HAP-1 (cell line): ENCODE results near the gene RPLP2.
A peak's percentile ranks its signal among the peaks of the same experiment; 100 is the strongest.

Experiments
- DNase-seq, 2 experiments: peaks; one replicate each; pipeline ENCODE4 v3.0.0-alpha.2; 2016 to 2020; ENCODE audit warnings: low spot score in 2 of 2
- H3K27me3 ChIP-seq: fragments of 250-450 bp; sonication (Bioruptor Pico); 2 replicates; pipeline ENCODE4 v1.5.1; 2020; ENCODE audit warnings: low read depth, mild to moderate bottlenecking, moderate library complexity
- H3K36me3 ChIP-seq: fragments of 250-450 bp; sonication (Bioruptor Pico); replicated peaks from 2 replicates; pipeline ENCODE4 v1.5.1; 2020; ENCODE audit warnings: mild to moderate bottlenecking
- H3K4me1 ChIP-seq: fragments of 250-450 bp; sonication (Bioruptor Pico); 2 replicates; pipeline ENCODE4 v1.5.1; 2020; ENCODE audit warnings: mild to moderate bottlenecking
- H3K4me3 ChIP-seq: fragments of 250-450 bp; sonication (Bioruptor Pico); 2 replicates; pipeline ENCODE4 v1.5.1; 2020; ENCODE audit warnings: mild to moderate bottlenecking, moderate library complexity
- H3K9me3 ChIP-seq: fragments of 250-450 bp; sonication (Bioruptor Pico); 2 replicates; pipeline ENCODE4 v1.5.1; 2020; ENCODE audit warnings: mild to moderate bottlenecking, moderate library complexity
- in situ Hi-C: fragments of 300-500 bp; cut with MboI; formaldehyde crosslinking; loops from 3 replicates; pipeline ENCODE4 v1.14.3; 2020; ENCODE audit warnings: low sequenced_read_pairs, inconsistent platforms, mixed read lengths

Gene RPLP2

DNA sequence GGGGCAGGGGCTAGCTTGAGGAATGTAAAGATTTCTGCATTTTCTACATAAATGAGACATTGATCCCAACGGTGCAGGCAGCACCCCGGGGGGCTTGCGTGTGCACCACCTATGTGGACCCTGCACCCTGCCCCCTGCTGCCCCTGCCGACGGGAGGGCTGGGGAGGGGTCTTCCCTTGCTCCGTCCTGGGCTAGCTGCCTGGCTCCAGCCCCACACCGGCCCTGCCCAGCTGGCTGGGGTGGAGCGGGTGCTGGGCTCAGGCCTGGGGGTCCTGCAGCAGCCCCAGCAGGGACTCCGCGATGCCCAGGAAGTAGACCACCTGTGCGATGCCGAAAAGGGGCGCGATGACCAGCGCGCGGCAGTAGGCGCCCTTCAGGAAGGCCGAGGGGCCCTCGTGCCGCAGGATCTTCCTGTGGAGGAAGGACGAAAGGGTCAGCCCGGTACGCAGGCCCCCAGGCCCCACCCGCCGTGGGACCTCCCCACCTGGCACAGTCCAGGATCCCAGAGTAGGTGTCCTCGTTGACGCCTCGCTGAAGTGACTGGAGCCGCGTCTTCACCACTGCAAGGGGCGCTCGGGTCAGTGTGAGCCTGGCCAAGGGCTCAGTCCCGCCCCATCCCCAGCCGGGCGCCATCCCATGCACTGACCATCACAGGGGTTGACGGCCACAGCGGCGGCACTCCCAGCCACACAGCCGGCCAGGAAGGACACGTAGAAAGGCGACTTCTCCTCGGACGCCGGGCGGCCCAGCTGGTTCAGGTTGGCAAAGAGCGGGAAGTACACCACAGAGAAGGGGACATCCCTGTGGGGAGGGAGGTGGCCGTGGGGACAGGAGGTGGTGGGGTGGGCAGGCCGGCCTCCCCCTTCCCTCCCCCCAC lies 17.9 kb upstream of the RPLP2 start:
- Histone ChIP-seq H3K4me3 (no peak overlapping the region), H3K27me3 (no peaks in the 10 kb centered on the region), H3K36me3 (peaks cover 24% of the 10 kb centered on the region), H3K9me3 (no peaks in the 10 kb centered on the region), H3K4me1 (peaks cover 11% of the 10 kb centered on the region)
- in situ Hi-C loops: no loop called here
- DNase-seq: no peak

DNA sequence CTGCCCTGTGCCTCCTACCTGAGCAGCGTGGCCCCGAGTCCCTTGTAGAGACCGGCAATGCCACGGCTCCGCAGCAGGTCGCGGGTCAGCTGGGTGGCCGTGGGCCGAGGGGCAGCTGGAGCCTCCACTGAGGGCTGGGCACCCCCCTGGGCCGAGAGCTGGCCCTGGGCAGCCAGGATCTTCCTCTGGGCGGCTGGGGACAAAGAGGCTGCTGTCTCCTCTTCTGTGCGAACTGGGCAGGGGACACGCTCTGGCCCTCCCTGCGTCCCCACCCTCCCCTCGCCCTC lies 17.3 kb upstream of the RPLP2 start:
- Histone ChIP-seq H3K36me3 (peaks cover 24% of the 10 kb centered on the region), H3K4me1 (peaks cover 12% of the 10 kb centered on the region), H3K9me3 (no peaks in the 10 kb centered on the region), H3K4me3 (no peak overlapping the region), H3K27me3 (no peaks in the 10 kb centered on the region)
- DNase-seq: no peak
- in situ Hi-C loops: no loop called here

DNA sequence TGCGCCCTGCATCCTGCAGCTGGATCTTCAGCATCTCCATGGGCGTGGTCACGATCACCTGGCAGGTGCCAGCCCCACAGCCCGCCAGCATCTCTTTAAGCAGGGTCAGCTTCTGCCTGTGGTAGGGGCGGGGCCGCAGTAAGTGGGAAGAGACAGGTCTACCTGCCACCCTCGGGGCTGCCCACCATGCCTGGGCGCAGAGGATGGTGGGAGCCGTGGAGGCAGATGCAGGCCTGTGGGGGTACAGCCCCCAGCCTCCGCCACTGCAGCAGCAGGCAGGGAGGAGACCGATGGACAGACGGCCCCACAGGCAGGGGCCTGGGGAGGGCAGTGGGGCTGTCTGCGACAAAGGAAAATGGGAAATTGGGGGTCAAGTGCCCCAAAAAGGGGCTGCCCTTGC lies 16.9 kb upstream of the RPLP2 start:
- no peaks in the 10 kb centered on the region for H3K27me3 ChIP-seq
- H3K36me3 ChIP-seq: peaks cover 24% of the 10 kb centered on the region
- peaks cover 12% of the 10 kb centered on the region for H3K4me1 ChIP-seq

DNA sequence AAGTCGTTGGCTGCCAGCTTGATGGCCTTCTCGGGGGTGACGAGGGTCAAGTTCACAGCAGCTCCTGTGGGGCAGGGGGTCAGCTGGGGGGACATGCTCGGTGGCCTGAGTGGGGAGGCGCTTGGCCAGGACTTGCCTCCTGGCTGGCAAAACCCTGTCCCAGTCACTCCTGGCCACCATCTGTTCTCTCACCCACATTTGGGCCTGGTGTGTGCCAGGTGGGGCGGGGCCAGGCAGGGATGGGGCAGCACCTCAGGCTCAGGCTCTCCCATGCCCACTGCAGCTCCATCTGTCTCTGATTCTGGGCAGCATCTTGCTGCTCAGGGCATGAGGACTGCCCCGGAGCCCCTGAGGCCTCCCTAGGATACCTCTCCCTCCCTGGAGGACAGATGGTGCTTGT lies 16.2 kb upstream of the RPLP2 start:
- H3K4me3 ChIP-seq: no peak overlapping the region
- H3K27me3 ChIP-seq: no peaks in the 10 kb centered on the region
- in situ Hi-C loops: no loop called here
- H3K36me3 ChIP-seq: peaks cover 24% of the 10 kb centered on the region
- peaks cover 12% of the 10 kb centered on the region for H3K4me1 ChIP-seq
- H3K9me3 ChIP-seq: no peaks in the 10 kb centered on the region
- no peak for DNase-seq

More for the DNA sequence above, 16.9 kb upstream of the RPLP2 start:
- Histone ChIP-seq H3K4me3 (no peak overlapping the region), H3K9me3 (no peaks in the 10 kb centered on the region)
- in situ Hi-C loops: no loop called here
- no peak for DNase-seq

DNA sequence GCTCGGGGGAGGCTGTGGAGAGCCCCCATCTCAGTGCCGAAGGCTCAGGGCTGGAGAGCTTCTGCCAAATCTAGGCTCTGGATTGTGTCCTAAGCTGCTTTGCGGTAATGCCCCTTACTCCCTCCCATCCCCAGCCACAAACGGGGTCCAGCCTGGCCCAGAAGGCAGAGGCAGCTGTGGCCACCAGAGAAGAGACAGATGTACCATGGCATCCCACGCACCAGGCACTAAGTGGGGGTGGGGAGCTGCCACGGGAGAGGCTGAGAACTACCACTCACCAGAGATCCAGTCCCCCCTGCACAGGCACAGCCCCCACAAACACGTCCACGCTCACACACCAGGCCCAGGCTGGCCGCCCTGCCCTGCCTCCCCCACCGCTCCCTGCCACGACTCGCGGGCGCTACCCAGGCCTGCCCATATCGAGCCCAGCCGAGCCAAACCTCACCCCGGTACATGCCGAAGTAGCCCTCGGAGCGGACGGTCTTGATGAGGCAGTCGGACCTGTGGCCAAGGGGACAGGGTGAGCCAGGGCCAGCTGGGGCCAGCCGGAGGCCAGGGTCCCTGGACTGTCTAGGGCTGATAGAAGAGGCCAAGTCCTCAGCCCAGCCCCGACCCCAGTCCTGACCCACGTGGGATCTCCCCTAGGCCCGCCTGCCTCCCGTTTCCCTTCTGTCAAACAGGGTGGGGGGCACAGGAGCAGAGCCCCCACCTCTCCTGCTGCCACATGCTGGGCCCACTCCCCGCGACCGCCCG lies 15.6 kb upstream of the RPLP2 start:
- Histone ChIP-seq H3K4me1 (peaks cover 12% of the 10 kb centered on the region), H3K27me3 (no peaks in the 10 kb centered on the region), H3K9me3 (no peaks in the 10 kb centered on the region), H3K36me3 (peaks cover 27% of the 10 kb centered on the region), H3K4me3 (no peak overlapping the region)
- DNase-seq: no peak
- in situ Hi-C loops: no loop called here

DNA sequence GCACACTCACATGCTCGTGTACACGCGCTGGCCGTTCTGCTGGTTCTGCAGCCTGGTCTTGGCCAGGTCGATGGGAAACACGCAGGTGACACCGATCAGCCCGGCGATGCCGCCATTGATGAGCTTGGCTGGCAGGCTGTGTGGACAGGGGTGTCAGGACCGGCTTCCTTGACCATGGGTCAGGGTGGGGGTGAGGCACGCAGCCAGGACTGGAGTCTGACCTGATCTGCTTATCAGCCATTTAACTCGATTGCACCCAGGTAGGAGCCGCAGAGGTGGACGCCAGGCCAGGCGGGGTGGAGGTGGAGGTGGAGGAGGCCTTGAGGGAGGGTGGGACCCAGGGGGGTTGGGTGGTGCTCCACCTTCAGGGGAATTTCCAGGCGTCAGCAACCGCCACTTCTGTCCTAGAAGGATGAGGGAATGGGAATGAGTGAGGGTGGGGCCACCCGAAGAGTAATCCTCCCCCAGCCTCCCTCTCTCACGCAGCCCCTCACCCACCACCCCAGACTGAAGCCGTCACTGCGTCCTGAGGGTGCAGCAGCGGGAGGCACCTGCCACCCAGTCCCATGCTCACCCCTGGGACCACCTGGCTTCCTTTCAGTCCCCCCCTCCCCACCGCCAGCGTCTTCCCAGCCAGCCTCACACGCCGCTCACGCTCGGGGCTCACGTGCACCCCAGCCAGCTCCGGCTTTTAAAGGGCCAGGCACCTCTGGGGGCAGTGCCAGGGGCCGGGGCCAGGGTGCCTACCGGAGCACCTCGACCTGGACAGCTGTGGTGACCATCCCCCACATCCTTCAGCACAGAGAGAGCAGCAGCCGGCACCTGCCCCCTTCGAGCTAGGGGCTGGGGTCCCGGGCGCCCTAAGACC lies 14.8 kb upstream of the RPLP2 start:
- H3K36me3 ChIP-seq: peaks cover 35% of the 10 kb centered on the region
- H3K4me1 ChIP-seq: peaks cover 12% of the 10 kb centered on the region
- no peaks in the 10 kb centered on the region for H3K9me3 ChIP-seq
- in situ Hi-C loops: no loop called here
- H3K27me3 ChIP-seq: no peaks in the 10 kb centered on the region
- DNase-seq: no peak
- H3K4me3 ChIP-seq: no peak overlapping the region

DNA sequence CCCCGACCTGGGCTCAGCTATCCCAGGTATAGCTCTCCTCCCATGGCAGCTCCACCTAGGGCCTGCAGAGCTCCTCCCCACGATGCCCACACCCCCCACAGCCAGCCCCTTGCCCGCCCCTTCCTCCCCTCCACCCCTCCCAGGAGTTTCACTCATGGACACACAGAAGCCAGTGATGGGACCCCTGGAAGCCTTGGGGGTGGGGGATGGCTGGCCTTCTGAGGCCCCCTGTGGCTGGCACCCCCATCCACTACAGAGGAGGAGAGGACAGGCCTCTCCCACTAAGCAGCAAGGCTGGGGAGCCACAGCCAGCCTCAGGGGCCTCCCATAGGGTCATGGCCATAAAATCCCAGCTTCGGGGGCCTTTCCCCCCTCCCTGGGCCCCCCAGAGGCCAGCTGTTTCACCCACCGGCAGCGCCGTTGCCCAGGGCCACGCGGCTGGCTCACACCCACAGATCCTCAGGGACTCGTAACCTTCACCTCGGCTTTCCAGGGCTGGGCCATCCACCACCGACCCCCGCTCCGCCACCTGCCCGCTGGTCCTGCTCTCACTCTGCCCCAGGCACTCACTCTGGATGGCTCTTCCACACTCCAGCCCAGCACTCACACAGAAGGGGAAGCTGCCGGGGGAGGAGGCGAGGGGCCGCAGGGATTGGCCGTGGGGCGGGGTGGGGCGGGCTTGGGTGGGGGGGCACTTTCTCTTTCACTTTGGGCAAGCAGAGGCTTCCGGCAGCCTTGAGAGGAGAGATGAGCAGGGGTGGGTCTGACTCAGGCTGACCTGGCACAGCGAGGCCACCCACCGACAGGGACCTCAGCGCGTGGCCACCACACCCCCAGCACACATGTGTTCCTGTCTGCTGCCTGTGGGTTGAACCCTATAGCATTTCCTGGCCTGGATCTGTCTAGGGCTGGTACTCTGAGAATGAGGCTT lies 13.9 kb upstream of the RPLP2 start:
- H3K36me3 ChIP-seq: peaks cover 40% of the 10 kb centered on the region
- H3K9me3 ChIP-seq: no peaks in the 10 kb centered on the region
- peaks cover 12% of the 10 kb centered on the region for H3K4me1 ChIP-seq
- DNase-seq: peak in 1 of 2 experiments; percentile 81
- peak overlapping the region; percentile 80 for H3K4me3 ChIP-seq
- no peaks in the 10 kb centered on the region for H3K27me3 ChIP-seq
- in situ Hi-C loops: no loop called here

DNA sequence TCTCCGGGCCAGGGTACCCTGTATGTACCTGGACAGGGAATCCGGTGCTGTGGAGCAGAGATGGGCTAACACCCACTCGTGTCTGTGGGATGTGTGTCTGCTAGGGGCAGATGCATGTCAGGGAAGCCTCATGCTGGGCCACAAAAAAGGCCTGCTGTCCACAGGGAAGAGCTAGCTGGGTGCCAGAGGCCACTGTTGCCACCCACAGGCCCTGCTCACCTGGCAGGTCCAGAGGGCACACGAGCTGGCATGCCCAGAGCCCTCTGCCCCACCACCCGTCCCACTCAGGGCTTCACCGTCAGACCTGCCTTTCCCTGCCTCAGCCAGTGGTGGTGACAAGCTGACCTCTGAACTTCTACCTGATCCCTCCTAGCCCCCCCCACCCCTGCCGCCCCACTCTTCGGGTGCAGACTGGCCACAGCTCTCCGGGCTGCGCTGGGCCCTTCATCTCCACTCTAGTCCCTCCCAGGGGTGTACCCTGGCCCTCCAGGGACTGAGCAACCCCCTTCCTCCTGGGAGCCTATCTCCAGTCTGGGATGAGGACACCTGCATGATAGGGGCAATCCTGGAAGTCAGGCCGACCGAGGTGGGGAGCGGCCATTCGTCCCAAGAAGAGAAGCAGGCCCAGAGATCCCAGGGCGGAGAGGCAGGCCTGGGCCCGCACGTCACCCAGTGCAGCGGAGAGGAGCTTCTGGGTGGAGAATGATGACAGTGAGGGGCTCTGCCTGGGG lies 13.0 kb upstream of the RPLP2 start:
- H3K36me3 ChIP-seq: peaks cover 40% of the 10 kb centered on the region
- peaks cover 12% of the 10 kb centered on the region for H3K4me1 ChIP-seq
- no peak for DNase-seq
- H3K9me3 ChIP-seq: no peaks in the 10 kb centered on the region
- H3K4me3 ChIP-seq: peak overlapping the region; percentile 80
- in situ Hi-C loops: no loop called here
- H3K27me3 ChIP-seq: no peaks in the 10 kb centered on the region

DNA sequence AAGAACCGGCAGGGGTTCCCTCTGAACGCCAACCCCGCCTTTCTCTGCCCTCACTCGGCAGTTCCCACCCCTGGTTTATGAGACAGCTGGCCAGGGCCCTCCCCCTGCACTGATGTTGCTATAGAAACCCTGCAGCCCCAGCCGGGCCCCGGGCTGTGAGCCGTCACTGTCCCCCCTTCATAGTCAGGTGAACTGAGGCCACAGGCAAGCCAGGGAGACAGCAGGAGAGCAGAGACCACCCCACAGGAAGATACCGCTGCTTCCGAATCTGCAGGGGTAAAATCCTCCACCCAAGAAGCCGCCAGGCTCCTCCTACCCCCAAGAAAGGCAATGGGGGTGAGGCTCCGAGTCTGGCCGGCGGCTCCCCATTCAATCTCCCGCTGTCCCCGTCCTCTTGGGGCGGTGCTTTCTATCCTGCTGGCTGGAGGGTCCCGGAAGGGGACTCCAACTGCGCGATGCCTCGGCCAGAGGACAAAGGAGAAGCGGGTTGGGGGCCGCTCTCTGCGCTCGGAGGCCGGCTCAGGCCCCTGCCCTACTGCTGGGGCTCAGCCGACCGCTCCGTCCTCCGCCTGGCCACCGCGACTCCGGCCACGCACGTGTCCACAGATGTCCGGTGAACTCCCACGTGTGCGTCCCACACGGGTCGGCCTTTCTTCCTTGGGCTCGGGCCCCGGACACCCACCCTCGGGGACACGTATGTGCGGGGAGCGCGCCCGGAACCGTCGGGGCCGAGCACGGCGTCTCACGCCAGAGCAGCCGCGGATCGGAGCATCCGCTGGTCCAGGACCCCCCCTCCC lies 12.3 kb upstream of the RPLP2 start:
- in situ Hi-C loops: no loop called here
- no peaks in the 10 kb centered on the region for H3K9me3 ChIP-seq
- H3K4me1 ChIP-seq: peaks cover 12% of the 10 kb centered on the region
- no peaks in the 10 kb centered on the region for H3K27me3 ChIP-seq
- H3K4me3 ChIP-seq: peak overlapping the region; percentile 80
- H3K36me3 ChIP-seq: peaks cover 45% of the 10 kb centered on the region
- DNase-seq: peak; percentile 80 to 88

DNA sequence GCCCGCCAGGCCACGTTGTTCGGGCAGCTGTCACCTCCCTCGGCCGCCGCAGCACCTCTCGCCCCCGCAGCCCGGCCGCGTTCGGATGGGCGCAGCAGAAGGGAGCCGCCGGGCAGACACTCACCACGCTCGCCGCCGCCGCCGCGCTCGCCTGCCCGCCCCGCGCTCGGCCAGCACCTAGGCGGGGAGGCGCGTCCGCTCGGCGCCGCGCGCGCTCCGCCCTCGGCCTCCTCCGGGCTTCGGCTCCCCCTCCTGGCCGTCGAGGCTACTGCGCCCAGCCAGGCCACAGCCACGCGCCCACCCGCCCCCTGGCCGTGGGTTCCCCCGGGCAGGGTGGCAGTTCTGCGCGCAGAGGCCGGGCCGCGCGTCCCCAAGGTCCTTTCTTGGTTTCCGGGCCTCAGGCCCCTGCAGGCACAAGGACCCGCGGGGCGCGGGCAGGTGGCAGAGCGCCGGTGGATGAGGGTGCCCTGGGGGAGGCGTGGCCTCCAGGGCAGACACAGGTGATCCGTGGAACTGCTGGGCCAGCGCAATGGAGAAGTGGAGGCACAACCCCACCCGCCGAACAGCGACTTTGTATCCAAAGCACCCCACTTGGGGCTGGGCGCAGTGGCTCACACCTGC lies 11.6 kb upstream of the RPLP2 start, which contains the start of gene SLC25A22:
Gene SLC25A22, minus strand, starts transcription at position 189 of the 621 bp plus-strand sequence. CDS start 3,275 bp downstream, outside the sequence.
- Histone ChIP-seq H3K4me3 (peak within 1 kb of the TSS; percentile 80), H3K4me1 (peaks cover 12% of the 10 kb centered on the region), H3K27me3 (no peaks in the 10 kb centered on the region), H3K36me3 (peaks cover 48% of the 10 kb centered on the region), H3K9me3 (no peaks in the 10 kb centered on the region)
- in situ Hi-C loops: no loop called here
- DNase-seq: peak; percentile 69 to 89

DNA sequence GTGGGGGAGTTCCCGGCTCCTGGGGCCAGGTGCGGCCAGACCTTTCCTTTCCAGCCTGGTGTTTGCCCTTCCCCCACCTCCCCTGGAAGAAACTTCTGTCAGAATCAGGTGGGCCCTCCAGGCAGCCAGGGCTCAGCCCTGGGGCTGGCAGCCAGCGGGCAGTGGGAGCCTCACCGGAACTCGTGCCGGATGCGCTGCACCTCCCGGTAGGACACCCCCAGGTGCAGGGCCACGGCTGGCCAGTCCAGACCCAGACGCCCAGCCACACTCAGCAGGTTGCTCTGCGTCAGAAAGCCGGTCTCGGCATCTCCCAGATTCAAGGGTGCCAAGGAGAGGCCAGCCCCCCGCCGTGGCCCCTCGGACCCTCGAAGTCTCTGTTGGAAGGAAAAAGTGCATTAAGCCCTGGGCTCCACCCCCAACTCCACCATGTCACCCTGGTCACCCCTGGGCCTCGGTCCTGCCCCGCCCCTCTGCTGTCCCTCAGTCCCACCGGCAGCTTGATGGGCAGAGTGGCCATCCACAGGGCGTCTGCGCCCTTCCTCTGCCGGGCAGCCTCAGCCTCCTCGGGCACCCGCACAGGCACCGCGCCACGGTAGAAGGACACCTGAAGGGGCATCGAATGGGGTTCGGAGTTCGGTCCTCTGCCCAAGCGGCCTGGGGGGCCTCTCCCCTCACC lies 10.0 kb upstream of the RPLP2 start:
- H3K27me3 ChIP-seq: no peaks in the 10 kb centered on the region
- DNase-seq: no peak
- H3K4me3 ChIP-seq: no peak overlapping the region
- H3K4me1 ChIP-seq: peaks cover 18% of the 10 kb centered on the region
- H3K36me3 ChIP-seq: peaks cover 36% of the 10 kb centered on the region
- in situ Hi-C loops: no loop called here
- H3K9me3 ChIP-seq: no peaks in the 10 kb centered on the region
